Measurements from ENCODE around the gene GSTM2. TPM values are rescaled to one million over a fixed set of nuclear protein-coding genes. Genes with fewer than 3 reads are reported as not detected.
A peak's percentile ranks its signal among the peaks of the same experiment; 100 is the strongest.

Gene GSTM2
- total RNA-seq, 1 experiment from 2014 or later, result 14.9 TPM

DNA sequence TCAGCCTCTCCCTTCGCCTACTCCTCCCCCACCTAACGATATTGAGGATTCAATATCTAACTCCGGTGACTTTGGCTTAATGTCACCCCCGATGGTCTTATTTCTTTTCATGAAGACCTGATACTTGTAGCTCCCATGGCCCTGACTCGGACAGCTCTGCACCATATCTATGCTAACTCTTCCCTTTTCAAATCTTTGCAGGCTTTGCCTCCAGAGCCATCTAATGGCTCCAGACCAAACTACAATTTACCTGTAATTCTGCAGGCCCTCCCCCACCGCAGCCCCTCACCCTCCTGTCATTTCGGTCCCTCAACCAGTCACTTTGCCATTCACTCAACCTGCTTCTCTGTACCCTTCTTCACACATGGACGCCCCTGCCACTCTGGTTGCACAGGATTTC lies 36.3 kb downstream of the GSTM2 start:
- H3K27me3 ChIP-seq (ENCODE audit: insufficient read depth, low read length), result no peaks in the 10 kb centered on the region
- no peak overlapping the region for H2BK12ac ChIP-seq (ENCODE audit: insufficient read length, low read depth, low read length)
- no peak overlapping the region for H2AFZ ChIP-seq (ENCODE audit: low read length)
- no peak overlapping the region for H3K27ac ChIP-seq (ENCODE audit: insufficient read length, low read depth, low read length)
- Mint-ChIP-seq H3K27ac (no peak overlapping the region), H3K27me3 (ENCODE audit: low read depth) (peaks cover 13% of the 10 kb centered on the region), H3K36me3 (ENCODE audit: insufficient read depth in 1 of 3, low read depth in 3 of 3) (peaks cover 7 to 21% (median 9%) of the 10 kb centered on the region in 3 experiments; a peak in 6 of 7 replicates), H3K4me1 (peaks cover 0 to 3% of the 10 kb centered on the region in 2 experiments; a peak in 2 of 4 replicates), H3K4me3 (no peak overlapping the region), H3K9me3 (peaks cover 19 to 32% of the 10 kb centered on the region in 2 experiments)
- no peak overlapping the region for H2BK5ac ChIP-seq (ENCODE audit: insufficient read length, low read length)
- no peak overlapping the region for H2BK120ac ChIP-seq (ENCODE audit: low read depth, low read length, poor library complexity, severe bottlenecking)
- no peak overlapping the region for H3K23ac ChIP-seq (ENCODE audit: insufficient read length, low read depth, low read length)
- H3K9me3 ChIP-seq (ENCODE audit: control insufficient read depth, low read depth, low read length), result no peaks in the 10 kb centered on the region
- no peak overlapping the region for H4K5ac ChIP-seq (ENCODE audit: insufficient read length, low read depth, low read length)
- DNase-seq, result no peak
- no peak overlapping the region for H3K9ac ChIP-seq (ENCODE audit: extremely low read depth, insufficient read length, low read length)
- H3K23me2 ChIP-seq (ENCODE audit: insufficient read length, low read depth, low read length, poor library complexity, severe bottlenecking), result no peaks in the 10 kb centered on the region
- no peaks in the 10 kb centered on the region for H3K79me1 ChIP-seq (ENCODE audit: insufficient read depth, low read depth, low read length, poor library complexity, severe bottlenecking)
- H3K4ac ChIP-seq (ENCODE audit: low read depth, low read length), result no peak overlapping the region
- no peaks in the 10 kb centered on the region for H3K79me2 ChIP-seq (ENCODE audit: insufficient read depth, low read length)
- H3K14ac ChIP-seq (ENCODE audit: insufficient read depth, low read length), result no peak overlapping the region
- no peak overlapping the region for H3K56ac ChIP-seq (ENCODE audit: insufficient read length, low read depth, low read length)
- H3K18ac ChIP-seq (ENCODE audit: insufficient read length, low read depth, low read length), result no peak overlapping the region
- TF ChIP-seq, protein P1, sequence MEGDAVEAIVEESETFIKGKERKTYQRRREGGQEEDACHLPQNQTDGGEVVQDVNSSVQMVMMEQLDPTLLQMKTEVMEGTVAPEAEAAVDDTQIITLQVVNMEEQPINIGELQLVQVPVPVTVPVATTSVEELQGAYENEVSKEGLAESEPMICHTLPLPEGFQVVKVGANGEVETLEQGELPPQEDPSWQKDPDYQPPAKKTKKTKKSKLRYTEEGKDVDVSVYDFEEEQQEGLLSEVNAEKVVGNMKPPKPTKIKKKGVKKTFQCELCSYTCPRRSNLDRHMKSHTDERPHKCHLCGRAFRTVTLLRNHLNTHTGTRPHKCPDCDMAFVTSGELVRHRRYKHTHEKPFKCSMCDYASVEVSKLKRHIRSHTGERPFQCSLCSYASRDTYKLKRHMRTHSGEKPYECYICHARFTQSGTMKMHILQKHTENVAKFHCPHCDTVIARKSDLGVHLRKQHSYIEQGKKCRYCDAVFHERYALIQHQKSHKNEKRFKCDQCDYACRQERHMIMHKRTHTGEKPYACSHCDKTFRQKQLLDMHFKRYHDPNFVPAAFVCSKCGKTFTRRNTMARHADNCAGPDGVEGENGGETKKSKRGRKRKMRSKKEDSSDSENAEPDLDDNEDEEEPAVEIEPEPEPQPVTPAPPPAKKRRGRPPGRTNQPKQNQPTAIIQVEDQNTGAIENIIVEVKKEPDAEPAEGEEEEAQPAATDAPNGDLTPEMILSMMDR (conservative IDR thresholded peaks at IDR 0.05), result peak; percentile 43; the same call in 2 of the 3 replicates
- H3K4me1 ChIP-seq (ENCODE audit: insufficient read depth, low read length), result no peaks in the 10 kb centered on the region
- no peak overlapping the region for H2BK20ac ChIP-seq (ENCODE audit: low read depth, low read length, poor library complexity, severe bottlenecking)
- no peak overlapping the region for H4K8ac ChIP-seq (replicated peaks; ENCODE audit: insufficient read length, low read depth, low read length)
- WGBS (ENCODE audit: extremely low coverage, insufficient read length, low lambda C conversion rate), result no CpG with 5 or more reads among the region's 8 CpGs
- no peak overlapping the region for H2BK15ac ChIP-seq (ENCODE audit: low read depth, low read length)
- H3K4me2 ChIP-seq (ENCODE audit: insufficient read depth, insufficient read length, low read length), result no peak overlapping the region
- no peaks in the 10 kb centered on the region for H4K20me1 ChIP-seq (ENCODE audit: control insufficient read depth, insufficient read depth, insufficient read length)
- H2AK5ac ChIP-seq (ENCODE audit: insufficient read length, low read length), result no peak overlapping the region
- no peak overlapping the region for H3T11ph ChIP-seq (ENCODE audit: low read length)
- H4K91ac ChIP-seq (ENCODE audit: insufficient read length, low read depth, low read length), result no peak overlapping the region
